K562 (cell line): ENCODE results near the gene MMP24.

ENCODE experiments used
- MED1 ChIP-seq: sonication (generic); formaldehyde crosslinking; IDR thresholded peaks from 2 replicates; pipeline ENCODE4 v1.8.1; 2023; ENCODE audit warnings: missing genetic modification reagents, borderline replicate concordance
- SP1 ChIP-seq: sonication (generic); formaldehyde crosslinking; IDR thresholded peaks from 2 replicates; pipeline ENCODE4 v1.8.1; 2022; ENCODE audit warnings: mild to moderate bottlenecking, missing genetic modification reagents
- TEAD4 ChIP-seq, 2 experiments: sonication (generic) in 1 of 2; formaldehyde crosslinking in 1 of 2; IDR thresholded peaks; 2 replicates each; pipeline versions ENCODE4 v1.6.1 to v1.8.0; 2012 to 2022; ENCODE audit warnings: borderline replicate concordance in 1 of 2, inconsistent platforms in 1 of 2, low read length in 1 of 2, mild to moderate bottlenecking in 1 of 2, missing genetic modification reagents in 1 of 2
- YY1 ChIP-seq, 3 experiments: IDR thresholded peaks; 2 replicates each; pipeline ENCODE4 v1.6.1; 2011; ENCODE audit warnings: low read length in 2 of 3, mild to moderate bottlenecking in 2 of 3, moderate library complexity in 2 of 3, borderline replicate concordance in 1 of 3, control low read depth in 1 of 3, low read depth in 1 of 3; ENCODE audit not compliant: insufficient read depth in 3 of 3, insufficient replicate concordance in 2 of 3, control insufficient read depth in 1 of 3, insufficient read length in 1 of 3; ENCODE audit errors: extremely low read depth in 1 of 3
- ZNF75A ChIP-seq: fragments of 450-650 bp; formaldehyde crosslinking; IDR thresholded peaks from 2 replicates; pipeline ENCODE4 v1.4.0; 2020; ENCODE audit warnings: mild to moderate bottlenecking

- TF ChIP-seq ZNF75A (CRISPR knock-in tag): no peak
- TF ChIP-seq SP1 (CRISPR knock-in tag): no peak
- no peak for TF ChIP-seq TEAD4 (IDR thresholded peaks at IDR 0.05; ENCODE audit: low read length)
- no peak for TF ChIP-seq TEAD4 (CRISPR knock-in tag; IDR thresholded peaks at IDR 0.05; ENCODE audit: borderline replicate concordance)
- TF ChIP-seq MED1 (CRISPR knock-in tag): no peak
- no peak for TF ChIP-seq YY1 (IDR thresholded peaks at IDR 0.05; ENCODE audit: borderline replicate concordance in 1 of 3, control insufficient read depth in 1 of 3, extremely low read depth in 1 of 3, insufficient read depth in 3 of 3, insufficient read length in 1 of 3, insufficient replicate concordance in 2 of 3, low read depth in 1 of 3, low read length in 2 of 3)
Measured at GRCh38 chr20:35304956-35305355, 78.5 kb downstream of the MMP24 start.
